Caco-2 (cell line): ENCODE measurements around the gene DIS3L2. TPM values are rescaled to one million over a fixed set of nuclear protein-coding genes. Genes with fewer than 3 reads are reported as not detected.

Experiments
- BruUV-seq: library from RNA; stranded (reverse); fragments of 400-500 nt; replicated peaks from 2 replicates; lab custom pipeline; 2021; lab: Mats Ljungman, UMichigan
- CTCF ChIA-PET: fragments of 300-600 bp; sonication (Branson Sonifier 250); formaldehyde crosslinking; loops from one replicate; lab custom pipeline; 2022; ENCODE audit warnings: antibody characterized with exemption; lab: Charles Lee
- POLR2A ChIA-PET: fragments of 300-600 bp; sonication (Branson Sonifier 250); formaldehyde crosslinking; loops from one replicate; lab custom pipeline; 2022; ENCODE audit warnings: antibody characterized with exemption; lab: Charles Lee
- DNase-seq, 2 experiments: peaks; one replicate each; pipeline versions ENCODE4 v3.0.0 to v3.0.0-alpha.2; 2020 to 2022
- H3K27me3 ChIP-seq: replicated peaks from 2 replicates; pipeline ENCODE4 v1.6.0; 2011; ENCODE audit warnings: low read length; ENCODE audit not compliant: control insufficient read depth, insufficient read depth
- H3K36me3 ChIP-seq: 2 replicates; pipeline ENCODE4 v1.5.1; 2011; ENCODE audit warnings: low read length; ENCODE audit not compliant: control insufficient read depth, insufficient read depth
- H3K4me1 ChIP-seq: fragments of 250-450 bp; sonication (Bioruptor Pico); 2 replicates; pipeline ENCODE4 v1.5.1; 2020; ENCODE audit warnings: mild to moderate bottlenecking
- H3K4me3 ChIP-seq: 2 replicates; pipeline ENCODE4 v1.5.1; 2011; ENCODE audit warnings: low read depth, mild to moderate bottlenecking, control low read depth, low read length
- H3K9me3 ChIP-seq: fragments of 250-450 bp; sonication (Bioruptor Pico); 2 replicates; pipeline ENCODE4 v1.5.1; 2020; ENCODE audit warnings: mild to moderate bottlenecking, moderate library complexity
- H3K27ac Mint-ChIP-seq: one replicate; pipeline ENCODE4 v1.8.0; 2022; ENCODE audit warnings: mixed read lengths; ENCODE audit not compliant: unreplicated experiment
- H3K27me3 Mint-ChIP-seq: one replicate; pipeline ENCODE4 v1.8.0; 2022; ENCODE audit warnings: mixed read lengths; ENCODE audit not compliant: insufficient read depth, unreplicated experiment
- H3K36me3 Mint-ChIP-seq: one replicate; pipeline ENCODE4 v1.8.0; 2022; ENCODE audit warnings: mild to moderate bottlenecking, mixed read lengths; ENCODE audit not compliant: insufficient read depth, unreplicated experiment
- H3K4me1 Mint-ChIP-seq: one replicate; pipeline ENCODE4 v1.8.0; 2022; ENCODE audit warnings: low read depth, mixed read lengths; ENCODE audit not compliant: unreplicated experiment
- H3K4me3 Mint-ChIP-seq: one replicate; pipeline ENCODE4 v1.8.0; 2022; ENCODE audit warnings: mild to moderate bottlenecking, moderate library complexity, mixed read lengths; ENCODE audit not compliant: unreplicated experiment
- H3K9me3 Mint-ChIP-seq: one replicate; pipeline ENCODE4 v1.8.0; 2022; ENCODE audit warnings: mixed read lengths; ENCODE audit not compliant: unreplicated experiment
- intact Hi-C: fragments of 100-400 bp; cut with micrococcal nuclease; formaldehyde crosslinking; loops from one replicate; pipeline ENCODE4 v1.10.0; 2022; ENCODE audit not compliant: unreplicated experiment
- total RNA-seq: library from RNA; stranded (reverse); gene quantifications from 2 replicates; pipeline ENCODE4 v1.2.3, GENCODE V29; 2022
- TF ChIP-seq, protein P1 (sequence below), 2 experiments: fragments of 200-600 bp in 1 of 2; IDR thresholded peaks; 1 replicate in 1 of 2; 2 replicates in 1 of 2; pipeline versions ENCODE4 v1.5.1 to v1.8.0; 2011 to 2022; ENCODE audit warnings: antibody characterized with exemption in 1 of 2, control low read depth in 1 of 2, inconsistent platforms in 1 of 2, low read depth in 1 of 2, low read length in 1 of 2, mild to moderate bottlenecking in 1 of 2, moderate library complexity in 1 of 2; ENCODE audit not compliant: insufficient read depth in 1 of 2, severe bottlenecking in 1 of 2, unreplicated experiment in 1 of 2

DIS3L2 gene
- total RNA-seq, 1 experiment from 2014 or later: 15.5 TPM

DNA sequence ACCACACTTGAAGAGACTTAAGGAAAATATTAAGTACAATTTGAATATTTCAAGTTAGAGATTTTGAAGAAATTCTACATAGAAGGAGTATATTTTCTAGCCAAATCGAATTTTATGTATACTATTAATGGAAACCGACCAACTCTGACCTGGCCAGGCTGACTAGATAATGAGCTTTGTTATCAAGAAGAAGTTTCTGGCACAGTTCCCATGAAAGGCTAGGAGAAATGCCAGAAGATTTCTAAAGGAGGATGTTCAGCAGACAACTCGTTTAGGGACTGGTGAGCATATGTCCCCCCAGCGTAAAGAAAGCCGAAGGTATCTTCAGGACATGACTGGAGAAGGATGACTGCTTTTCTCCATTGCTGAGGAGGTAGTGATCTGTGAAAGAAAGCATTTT is 127.3 kb downstream of the DIS3L2 start:
- BruUV-seq: no TSS peak

DNA sequence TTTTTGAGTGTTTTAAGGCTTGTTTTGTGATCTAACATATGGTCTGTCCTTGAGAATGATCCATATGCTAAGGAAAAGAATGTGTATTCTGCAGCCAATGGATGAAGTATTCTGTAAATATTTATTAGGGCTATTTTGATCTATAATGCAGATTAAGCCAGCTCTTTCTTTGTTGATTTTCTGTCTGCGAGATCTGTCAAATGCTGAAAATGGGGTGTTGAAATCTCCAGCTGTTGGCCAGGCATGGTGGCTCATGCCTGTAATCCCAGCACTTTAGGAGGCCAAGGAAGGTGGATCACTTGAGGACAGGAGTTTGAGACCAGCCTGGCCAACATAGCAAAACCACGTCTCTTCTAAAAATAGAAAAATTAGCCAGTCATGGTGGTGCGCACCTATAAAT is 132.7 kb downstream of the DIS3L2 start:
- Histone ChIP-seq H3K4me3 (no peak overlapping the region), H3K4me1 (no peaks in the 10 kb centered on the region), H3K36me3 (no peaks in the 10 kb centered on the region), H3K27me3 (no peaks in the 10 kb centered on the region), H3K9me3 (no peaks in the 10 kb centered on the region)
- intact Hi-C loops: no loop called here
- TF ChIP-seq, protein P1, sequence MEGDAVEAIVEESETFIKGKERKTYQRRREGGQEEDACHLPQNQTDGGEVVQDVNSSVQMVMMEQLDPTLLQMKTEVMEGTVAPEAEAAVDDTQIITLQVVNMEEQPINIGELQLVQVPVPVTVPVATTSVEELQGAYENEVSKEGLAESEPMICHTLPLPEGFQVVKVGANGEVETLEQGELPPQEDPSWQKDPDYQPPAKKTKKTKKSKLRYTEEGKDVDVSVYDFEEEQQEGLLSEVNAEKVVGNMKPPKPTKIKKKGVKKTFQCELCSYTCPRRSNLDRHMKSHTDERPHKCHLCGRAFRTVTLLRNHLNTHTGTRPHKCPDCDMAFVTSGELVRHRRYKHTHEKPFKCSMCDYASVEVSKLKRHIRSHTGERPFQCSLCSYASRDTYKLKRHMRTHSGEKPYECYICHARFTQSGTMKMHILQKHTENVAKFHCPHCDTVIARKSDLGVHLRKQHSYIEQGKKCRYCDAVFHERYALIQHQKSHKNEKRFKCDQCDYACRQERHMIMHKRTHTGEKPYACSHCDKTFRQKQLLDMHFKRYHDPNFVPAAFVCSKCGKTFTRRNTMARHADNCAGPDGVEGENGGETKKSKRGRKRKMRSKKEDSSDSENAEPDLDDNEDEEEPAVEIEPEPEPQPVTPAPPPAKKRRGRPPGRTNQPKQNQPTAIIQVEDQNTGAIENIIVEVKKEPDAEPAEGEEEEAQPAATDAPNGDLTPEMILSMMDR (IDR thresholded peaks at IDR 0.05; ENCODE audit: insufficient read depth in 1 of 2, low read depth in 1 of 2, low read length in 1 of 2, severe bottlenecking in 1 of 2, unreplicated experiment in 1 of 2): no peak
- Mint-ChIP-seq H3K9me3 (no peaks in the 10 kb centered on the region), H3K36me3 (no peaks in the 10 kb centered on the region), H3K27ac (no peak overlapping the region), H3K4me3 (no peak overlapping the region), H3K27me3 (no peaks in the 10 kb centered on the region), H3K4me1 (no peaks in the 10 kb centered on the region)
- DNase-seq: no peak
- POLR2A ChIA-PET: no interaction called here
- BruUV-seq: no TSS peak
- CTCF ChIA-PET: no interaction called here

More for the DNA sequence above, 127.3 kb downstream of the DIS3L2 start:
- H3K27me3 Mint-ChIP-seq: no peaks in the 10 kb centered on the region
- H3K4me3 Mint-ChIP-seq: no peak overlapping the region
- Histone ChIP-seq H3K36me3 (no peaks in the 10 kb centered on the region), H3K27me3 (no peaks in the 10 kb centered on the region), H3K4me1 (no peaks in the 10 kb centered on the region), H3K9me3 (no peaks in the 10 kb centered on the region), H3K4me3 (no peak overlapping the region)
- POLR2A ChIA-PET: no interaction called here
- H3K36me3 Mint-ChIP-seq: no peaks in the 10 kb centered on the region
- CTCF ChIA-PET: no interaction called here
- no peaks in the 10 kb centered on the region for H3K9me3 Mint-ChIP-seq
- TF ChIP-seq, protein P1 (IDR thresholded peaks at IDR 0.05; ENCODE audit: insufficient read depth in 1 of 2, low read depth in 1 of 2, low read length in 1 of 2, severe bottlenecking in 1 of 2, unreplicated experiment in 1 of 2): no peak
- no peak overlapping the region for H3K27ac Mint-ChIP-seq
- no peak for DNase-seq
- H3K4me1 Mint-ChIP-seq: no peaks in the 10 kb centered on the region
- intact Hi-C loops: no loop called here

DNA sequence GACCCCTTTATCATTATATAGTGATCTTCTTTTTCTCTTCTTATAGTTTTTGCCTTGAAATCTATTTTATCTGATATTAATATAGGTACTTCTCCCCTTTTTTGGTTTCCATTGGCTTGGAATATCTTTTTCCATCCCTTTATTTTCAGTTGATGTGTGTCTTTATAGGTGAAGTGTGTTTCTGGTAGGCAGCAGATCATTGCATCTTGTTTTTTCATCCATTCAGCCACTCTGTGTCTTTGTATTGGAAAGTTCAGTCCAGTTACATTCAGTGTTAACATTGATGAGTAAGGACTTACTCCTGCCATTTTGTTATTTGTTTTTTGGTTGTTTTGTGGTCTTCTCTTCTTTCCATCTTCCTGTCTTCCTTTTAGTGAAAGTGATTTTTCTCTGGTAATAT is 133.4 kb downstream of the DIS3L2 start:
- no peak overlapping the region for H3K27ac Mint-ChIP-seq

More for the DNA sequence above, 133.4 kb downstream of the DIS3L2 start:
- H3K36me3 ChIP-seq: no peaks in the 10 kb centered on the region
- POLR2A ChIA-PET: no interaction called here
- Mint-ChIP-seq H3K36me3 (no peaks in the 10 kb centered on the region), H3K4me1 (no peaks in the 10 kb centered on the region), H3K4me3 (no peak overlapping the region), H3K27me3 (no peaks in the 10 kb centered on the region), H3K9me3 (no peaks in the 10 kb centered on the region)
- TF ChIP-seq, protein P1 (IDR thresholded peaks at IDR 0.05; ENCODE audit: insufficient read depth in 1 of 2, low read depth in 1 of 2, low read length in 1 of 2, severe bottlenecking in 1 of 2, unreplicated experiment in 1 of 2): no peak
- CTCF ChIA-PET: no interaction called here
- H3K4me3 ChIP-seq: no peak overlapping the region
- H3K27me3 ChIP-seq: no peaks in the 10 kb centered on the region
- intact Hi-C loops: no loop called here
- no peak for DNase-seq
- no peaks in the 10 kb centered on the region for H3K4me1 ChIP-seq
- H3K9me3 ChIP-seq: no peaks in the 10 kb centered on the region
- no TSS peak for BruUV-seq
